ENCODE measurements around the gene KDM2A. TPM values are rescaled to one million over a fixed set of nuclear protein-coding genes. Genes with fewer than 3 reads are reported as not detected.
"Not testable (repeated sequence)": the region's sequence is repeated elsewhere in the genome, so short reads cannot be mapped to it uniquely, and the experiment has no call there.

KDM2A gene
- total RNA-seq, 1 experiment from 2014 or later, result 13.4 TPM

DNA sequence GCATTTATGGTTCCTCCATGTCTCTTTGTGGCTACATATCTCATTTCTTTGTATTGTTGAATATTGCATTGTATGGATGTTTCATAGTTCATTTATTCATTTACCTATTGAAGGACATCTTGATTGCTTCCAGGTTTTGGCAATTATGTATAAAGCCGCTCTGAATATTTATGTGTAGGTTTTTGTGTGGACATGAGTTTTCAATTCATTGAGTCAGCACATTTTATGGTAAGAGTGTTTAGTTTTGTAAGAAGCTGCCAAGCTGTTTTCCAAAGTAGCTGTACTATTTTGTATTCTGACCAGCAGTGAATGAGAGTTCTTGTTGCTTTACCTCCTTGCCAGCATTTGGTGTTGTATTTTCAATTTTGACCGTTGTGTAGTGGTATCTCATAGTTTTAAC lies 39.2 kb downstream of the KDM2A start:
- in situ Hi-C loops (cut with HindIII; ENCODE audit: low sequenced_read_pairs), result no loop called here
- no peak for DNase-seq (ENCODE audit: low spot score)

DNA sequence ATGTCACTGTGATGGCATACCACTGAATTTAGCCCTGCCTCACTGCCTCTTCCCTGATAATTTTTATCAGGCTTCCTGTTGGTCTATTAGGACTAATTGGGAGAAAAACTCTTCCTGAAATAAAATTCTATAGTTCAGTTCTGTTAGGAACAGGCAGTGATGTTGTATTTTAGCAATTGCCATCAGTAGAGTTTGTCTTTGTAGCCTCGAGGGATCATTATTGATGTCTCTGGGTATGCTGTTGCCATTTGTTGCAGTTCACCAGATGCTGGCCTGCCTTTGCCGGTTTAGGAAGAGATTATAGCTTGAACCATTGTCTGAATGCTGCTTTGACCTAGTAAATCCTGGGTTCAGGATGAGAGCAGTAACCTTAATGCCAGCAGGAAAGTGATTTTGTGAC lies 41.0 kb downstream of the KDM2A start:
- no peak for DNase-seq (ENCODE audit: low spot score)
- in situ Hi-C loops (cut with HindIII; ENCODE audit: low sequenced_read_pairs), result no loop called here

DNA sequence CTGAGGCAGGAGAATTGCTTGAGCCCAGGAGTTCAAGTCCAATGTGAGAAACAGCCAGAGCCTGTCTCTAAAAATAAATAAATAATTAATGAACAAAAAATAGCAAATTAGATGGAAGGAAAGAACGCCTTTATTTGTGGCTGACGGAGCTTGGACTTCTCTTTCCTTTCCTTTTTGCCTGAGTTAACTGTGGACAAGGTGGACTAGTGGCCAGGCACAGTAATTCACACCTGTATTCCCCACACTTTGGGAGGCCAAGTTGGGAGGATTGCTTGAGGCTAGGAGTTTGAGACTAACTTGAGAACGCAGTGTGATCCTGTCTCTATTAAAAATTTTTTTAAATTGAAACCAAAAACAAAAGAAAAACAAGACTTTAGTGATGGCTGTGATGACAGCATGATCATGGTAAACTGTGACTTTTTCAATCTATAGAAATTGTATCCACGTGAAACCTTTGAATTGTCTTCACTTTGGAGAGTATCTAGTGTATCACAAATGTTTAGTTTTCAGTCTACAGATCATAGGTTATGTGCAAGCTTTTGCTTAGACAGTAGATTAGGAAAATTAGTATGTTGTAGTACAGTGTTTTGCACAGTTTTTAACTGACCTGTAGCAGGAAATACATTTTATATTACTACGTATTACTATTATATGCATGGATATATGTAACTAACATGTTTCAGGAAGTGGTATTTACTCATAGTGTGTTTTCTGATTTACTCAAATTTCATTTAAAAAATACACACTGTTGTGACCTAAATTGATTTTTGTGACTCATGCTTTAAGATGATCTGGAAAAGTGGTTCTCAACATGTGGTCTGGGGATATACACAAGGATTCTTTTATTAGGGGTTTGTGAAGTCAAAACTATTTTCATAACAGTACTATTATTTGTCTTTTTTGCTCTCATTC lies 42.1 kb downstream of the KDM2A start:
- in situ Hi-C loops (cut with HindIII; ENCODE audit: low sequenced_read_pairs), result no loop called here
- DNase-seq (ENCODE audit: low spot score), result no peak

DNA sequence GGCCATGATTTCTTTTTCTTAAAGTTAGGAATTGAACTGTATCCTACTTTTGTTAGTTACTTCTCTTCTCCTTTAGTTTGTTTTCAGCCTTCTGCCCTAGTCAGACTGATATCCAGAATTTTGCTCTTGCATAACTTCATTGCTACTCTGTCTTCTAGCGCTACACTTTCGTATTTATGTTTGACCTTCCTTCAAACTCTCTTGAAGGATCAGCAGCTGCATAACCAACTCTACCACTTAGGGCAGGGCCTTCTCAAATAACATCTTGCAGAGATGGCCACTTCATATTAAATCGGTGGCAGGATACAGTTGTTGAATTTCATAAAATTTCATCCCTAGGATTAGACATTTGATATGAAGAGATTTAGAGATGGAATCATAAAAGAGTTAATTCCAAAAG lies 43.9 kb downstream of the KDM2A start:
- DNase-seq (ENCODE audit: low spot score), result no peak
- in situ Hi-C loops (cut with HindIII; ENCODE audit: low sequenced_read_pairs), result no loop called here

- DNase-seq (ENCODE audit: low spot score), result no peak
- in situ Hi-C loops (cut with HindIII; ENCODE audit: low sequenced_read_pairs), result no loop called here
These were observed 46.6 kb downstream of the KDM2A start for GRCh38 chr11:67165623-67166022.

DNA sequence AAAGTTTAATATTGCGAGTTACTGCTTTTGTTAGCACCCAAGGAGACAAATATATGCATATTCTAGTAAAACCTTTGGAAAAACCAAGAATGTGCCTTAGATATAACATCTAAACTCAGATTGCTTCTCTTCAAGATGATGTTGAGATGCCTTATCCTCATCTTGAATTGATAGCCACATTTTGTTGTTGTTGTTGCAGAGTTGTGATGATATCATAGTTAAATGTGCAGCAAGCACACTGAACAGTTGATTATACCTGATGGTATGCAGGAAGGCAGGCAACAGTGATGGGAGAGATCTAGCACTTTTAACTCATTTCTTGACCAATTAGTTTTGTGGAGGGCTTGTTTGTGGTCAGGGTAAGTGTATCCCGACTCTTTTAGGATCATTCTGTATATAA lies 48.0 kb downstream of the KDM2A start:
- no peak for DNase-seq (ENCODE audit: low spot score)
- in situ Hi-C loops (cut with HindIII; ENCODE audit: low sequenced_read_pairs), result no loop called here

GRCh38 chr11:67167719-67168118 lies 48.7 kb downstream of the KDM2A start:
- in situ Hi-C loops (cut with HindIII; ENCODE audit: low sequenced_read_pairs), result no loop called here
- DNase-seq (ENCODE audit: low spot score), result no peak

GRCh38 chr11:67168911-67169310 lies 49.8 kb downstream of the KDM2A start:
- in situ Hi-C loops (cut with HindIII; ENCODE audit: low sequenced_read_pairs), result not testable (repeated sequence)

DNA sequence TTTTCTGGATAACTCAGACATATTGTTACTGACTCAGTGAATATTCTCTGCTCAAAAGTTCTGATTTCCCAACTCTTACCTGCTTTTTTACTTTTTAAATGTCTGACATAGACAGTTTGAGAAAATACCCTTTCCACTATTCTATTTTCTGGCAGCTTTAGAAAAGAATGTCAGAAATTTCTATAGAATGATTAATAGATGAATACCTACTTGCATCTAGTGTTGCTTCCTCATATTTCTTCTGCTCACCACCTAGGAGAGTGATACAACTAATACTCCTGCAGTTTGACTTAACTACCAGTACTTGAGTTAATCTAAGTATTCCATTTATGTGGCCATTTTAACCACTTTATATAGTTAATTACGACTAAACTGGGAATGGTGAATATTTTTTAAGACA lies 55.2 kb downstream of the KDM2A start:
- no peak for DNase-seq (ENCODE audit: low spot score)
- in situ Hi-C loops (cut with HindIII; ENCODE audit: low sequenced_read_pairs), result no loop called here

More at GRCh38 chr11:67168911-67169310, 49.8 kb downstream of the KDM2A start:
- DNase-seq (ENCODE audit: low spot score), result not testable (repeated sequence)

DNA sequence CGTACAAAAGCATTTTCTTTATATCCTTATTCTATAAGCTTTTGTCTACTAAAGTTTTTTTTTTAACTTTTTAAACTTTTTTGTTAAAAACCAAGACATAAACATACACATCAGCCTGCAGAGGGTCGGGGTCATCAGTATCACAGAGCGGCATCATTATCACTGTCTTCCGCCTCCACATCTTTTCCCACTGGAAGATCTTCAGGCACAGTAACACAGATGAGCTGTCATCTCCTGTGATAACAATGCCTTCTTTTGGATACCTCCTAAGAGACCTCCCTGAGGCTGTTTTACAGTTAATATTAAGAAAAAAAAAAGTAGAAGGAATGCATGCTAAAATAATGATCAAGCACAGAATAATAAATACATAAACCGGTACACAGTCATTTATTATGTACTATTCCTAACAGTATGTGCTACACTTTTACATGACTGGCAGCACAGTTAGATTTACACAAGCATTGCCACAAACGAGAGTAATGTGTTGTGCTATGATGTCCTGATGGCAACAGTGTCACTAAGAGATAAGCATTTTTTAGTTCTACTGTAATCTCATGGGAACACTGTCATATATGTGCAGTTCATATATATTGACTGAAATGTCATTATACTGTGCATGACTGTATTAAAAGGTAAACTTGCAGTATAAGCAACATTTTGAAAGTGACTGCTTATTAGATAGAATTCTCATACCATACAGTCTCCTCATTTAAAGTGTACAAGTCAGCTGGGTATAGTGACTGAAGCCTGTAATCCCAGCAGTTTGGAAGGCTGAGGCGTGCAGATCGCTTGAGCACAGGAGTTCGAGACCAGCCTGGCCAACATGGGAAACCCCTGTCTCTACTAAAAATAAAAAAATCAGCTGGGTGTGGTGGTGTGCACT lies 58.6 kb downstream of the KDM2A start:
- in situ Hi-C loops (cut with HindIII; ENCODE audit: low sequenced_read_pairs), result no loop called here
- no peak for DNase-seq (ENCODE audit: low spot score)

- DNase-seq (ENCODE audit: low spot score), result no peak
- in situ Hi-C loops (cut with HindIII; ENCODE audit: low sequenced_read_pairs), result no loop called here
These were observed 59.4 kb downstream of the KDM2A start for GRCh38 chr11:67178421-67178820.

DNA sequence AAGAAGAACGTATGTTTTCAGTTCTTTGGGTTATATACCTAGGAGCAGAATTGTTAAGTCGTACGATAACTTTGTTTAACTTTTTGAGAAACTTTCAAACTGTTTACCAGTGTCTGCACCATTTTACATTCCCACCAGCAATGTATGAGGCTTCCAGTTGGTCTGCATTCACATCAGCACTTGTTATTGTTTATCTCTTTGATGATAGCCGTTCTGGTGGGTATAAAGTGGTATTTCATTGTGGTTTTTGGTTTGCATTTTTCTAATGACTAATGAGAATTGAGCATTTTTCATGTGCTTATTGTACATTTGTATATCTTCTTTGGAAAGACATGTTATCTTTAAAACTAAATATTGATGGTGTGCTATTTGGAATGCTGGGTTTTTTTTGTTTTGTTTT lies 59.8 kb downstream of the KDM2A start:
- in situ Hi-C loops (cut with HindIII; ENCODE audit: low sequenced_read_pairs), result no loop called here
- DNase-seq (ENCODE audit: low spot score), result no peak

GRCh38 chr11:67179892-67180490 lies 60.9 kb downstream of the KDM2A start:
- in situ Hi-C loops (cut with HindIII; ENCODE audit: low sequenced_read_pairs), result no loop called here
- no peak for DNase-seq (ENCODE audit: low spot score)

DNA sequence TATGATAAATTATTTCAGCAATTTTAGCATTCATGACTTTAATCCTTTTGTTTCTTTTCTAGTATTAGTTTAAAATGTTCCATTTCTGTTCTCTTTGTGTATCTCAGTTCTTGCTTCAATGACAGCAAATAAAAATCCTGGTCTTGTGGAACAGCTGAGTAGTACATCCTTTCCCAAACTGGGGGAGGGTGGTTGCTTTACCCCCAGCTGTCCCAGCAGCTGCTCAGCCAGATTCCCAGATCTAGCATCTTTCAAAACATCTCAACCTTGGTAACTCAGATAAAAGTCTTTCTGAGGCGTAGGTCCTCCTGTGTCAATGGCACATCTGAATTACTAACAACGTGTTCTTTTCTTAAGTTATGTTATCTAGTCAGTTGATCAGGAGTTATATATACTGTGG lies 75.0 kb downstream of the KDM2A start:
- in situ Hi-C loops (cut with HindIII; ENCODE audit: low sequenced_read_pairs), result no loop called here
- DNase-seq (ENCODE audit: low spot score), result no peak

DNA sequence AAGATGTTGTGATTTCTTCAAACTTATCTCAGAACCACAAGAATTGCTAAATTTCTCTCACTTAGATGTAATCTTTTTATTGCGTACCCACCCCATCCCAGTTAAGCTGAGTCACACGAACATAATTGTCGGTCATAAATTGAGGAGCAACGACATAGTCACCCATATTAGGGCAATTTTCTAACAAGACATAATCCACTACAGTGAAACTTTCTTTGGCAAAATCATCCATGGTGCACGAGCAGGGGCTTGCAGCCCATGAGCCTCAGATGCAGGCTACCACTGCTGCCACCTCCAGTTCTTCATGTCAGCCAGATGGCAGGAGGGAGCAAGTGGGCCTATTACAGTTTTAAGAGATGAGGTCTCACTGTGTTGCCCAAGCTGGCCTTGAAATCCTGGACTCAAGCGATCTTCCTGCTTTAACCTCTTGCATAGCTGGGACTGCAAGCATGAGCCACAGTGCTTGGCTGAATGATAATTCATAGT lies 77.0 kb downstream of the KDM2A start:
- peak; percentile 29 for DNase-seq (ENCODE audit: low spot score)

GRCh38 chr11:67197606-67198005 lies 78.5 kb downstream of the KDM2A start:
- in situ Hi-C loops (cut with HindIII; ENCODE audit: low sequenced_read_pairs), result no loop called here
- DNase-seq (ENCODE audit: low spot score), result no peak

More for the DNA sequence above, 77.0 kb downstream of the KDM2A start:
- in situ Hi-C loops (cut with HindIII; ENCODE audit: low sequenced_read_pairs), result no loop called here

GRCh38 chr11:67198781-67199180 lies 79.7 kb downstream of the KDM2A start:
- in situ Hi-C loops (cut with HindIII; ENCODE audit: low sequenced_read_pairs); DNase-seq (ENCODE audit: low spot score): not testable (repeated sequence)

- in situ Hi-C loops (cut with HindIII; ENCODE audit: low sequenced_read_pairs), result no loop called here
- no peak for DNase-seq (ENCODE audit: low spot score)
These were observed 80.7 kb downstream of the KDM2A start for GRCh38 chr11:67199751-67200150.

DNA sequence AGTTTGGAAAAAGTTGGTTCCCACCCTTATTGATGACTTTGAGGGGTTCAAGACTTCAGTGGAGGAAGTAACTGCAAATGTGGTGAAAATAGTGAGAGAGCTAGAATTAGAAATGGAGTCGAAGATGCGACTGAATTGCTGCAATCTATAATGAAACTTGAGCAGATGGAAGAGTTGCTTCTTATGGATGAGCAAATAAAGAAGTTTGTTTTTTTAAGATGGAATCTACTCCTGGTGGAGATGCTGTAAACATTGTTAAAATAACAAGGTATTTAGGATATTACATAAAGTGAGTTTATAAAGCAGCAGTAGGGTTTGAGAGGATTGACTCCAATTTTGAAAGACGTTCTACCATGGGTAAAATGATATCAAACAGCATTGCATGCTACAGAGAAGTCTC lies 83.0 kb downstream of the KDM2A start:
- in situ Hi-C loops (cut with HindIII; ENCODE audit: low sequenced_read_pairs), result no loop called here
- no peak for DNase-seq (ENCODE audit: low spot score)

DNA sequence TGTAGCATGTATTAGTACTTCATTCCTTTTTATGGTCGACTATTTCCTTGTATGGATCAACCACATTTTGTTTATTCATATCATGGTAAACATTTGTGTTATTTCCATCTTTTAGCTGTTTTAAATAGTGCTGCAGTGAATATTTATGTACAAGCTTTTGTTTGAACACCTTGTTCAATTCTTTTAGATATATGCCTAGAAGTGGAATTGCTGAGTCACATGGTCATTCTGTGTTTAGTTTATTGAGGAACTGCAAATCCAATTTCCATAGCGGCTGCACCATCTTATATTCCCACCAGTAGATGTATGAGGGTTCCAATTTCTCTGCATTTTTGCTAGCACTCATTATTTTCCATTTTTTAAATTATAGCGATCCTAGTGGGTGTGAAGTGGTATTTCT lies 85.8 kb downstream of the KDM2A start:
- in situ Hi-C loops (cut with HindIII; ENCODE audit: low sequenced_read_pairs), result no loop called here
- no peak for DNase-seq (ENCODE audit: low spot score)

All from G401 (cell line).